Natural killer cell (primary cell): Measurements from ENCODE around the gene NSFL1C. TPM values are rescaled to one million over a fixed set of nuclear protein-coding genes. Genes with fewer than 3 reads are reported as not detected.

Source experiments
- ATAC-seq, 3 donors: fragments of 150-1000 bp in 2 of 3; fragments of 200-7000 bp in 1 of 3; cut with Tn5 transposase; 1 replicate in 1 of 3; 2 replicates in 2 of 3; pipeline ENCODE4 v1.10.0; 2021; ENCODE audit warnings: mild to moderate bottlenecking in 2 of 3, moderate library complexity in 2 of 3
- DNase-seq, 2 donors: peaks; one replicate each; pipeline versions ENCODE4 v3.0.0 to v3.0.0-alpha.2; 2013 to 2021; ENCODE audit warnings: mixed read lengths in 1 of 2
- H3K27ac ChIP-seq: one replicate; pipeline ENCODE4 v1.5.1; 2013; ENCODE audit warnings: mild to moderate bottlenecking, low read length
- H3K27me3 ChIP-seq: one replicate; pipeline ENCODE4 v1.6.1; 2013; ENCODE audit warnings: low read length; ENCODE audit not compliant: control insufficient read depth, insufficient read depth
- H3K36me3 ChIP-seq: one replicate; pipeline ENCODE4 v1.6.1; 2013; ENCODE audit warnings: low read length; ENCODE audit not compliant: control insufficient read depth, insufficient read depth
- H3K4me1 ChIP-seq: one replicate; pipeline ENCODE4 v1.6.1; 2013; ENCODE audit warnings: low read length; ENCODE audit not compliant: control insufficient read depth, insufficient read depth
- H3K4me3 ChIP-seq: one replicate; pipeline ENCODE4 v1.5.1; 2013; ENCODE audit warnings: low read length
- H3K9me3 ChIP-seq: one replicate; pipeline ENCODE4 v1.6.1; 2013; ENCODE audit warnings: low read length; ENCODE audit not compliant: control insufficient read depth, insufficient read depth
- H3K27ac Mint-ChIP-seq, 2 donors: one replicate each; pipeline ENCODE4 v1.8.0; 2022; ENCODE audit warnings: mild to moderate bottlenecking in 2 of 2, mixed read lengths in 2 of 2, moderate library complexity in 1 of 2
- H3K27me3 Mint-ChIP-seq, 2 donors: one replicate each; pipeline ENCODE4 v1.8.0; 2022; ENCODE audit warnings: low read depth in 2 of 2, mixed read lengths in 2 of 2
- H3K36me3 Mint-ChIP-seq: one replicate; pipeline ENCODE4 v1.8.0; 2022; ENCODE audit warnings: mixed read lengths
- H3K4me1 Mint-ChIP-seq, 2 donors: one replicate each; pipeline ENCODE4 v1.8.0; 2022; ENCODE audit warnings: mixed read lengths in 2 of 2
- H3K4me3 Mint-ChIP-seq: one replicate; pipeline ENCODE4 v1.8.0; 2022; ENCODE audit warnings: mild to moderate bottlenecking, moderate library complexity, mixed read lengths
- H3K9me3 Mint-ChIP-seq, 2 donors: one replicate each; pipeline ENCODE4 v1.8.0; 2022; ENCODE audit warnings: mixed read lengths in 2 of 2
- CTCF ChIP-seq: fragments of 200-600 bp; IDR thresholded peaks from one replicate; pipeline ENCODE4 v1.8.0; 2022; ENCODE audit warnings: antibody characterized with exemption
- WGBS: methylation state at CpG from one replicate; pipeline ENCODE4 v1.1.7; 2013; ENCODE audit warnings: missing lambda C conversion rate; ENCODE audit not compliant: insufficient coverage; 5-methylcytosine and 5-hydroxymethylcytosine counted together
- intact Hi-C: fragments of 100-400 bp; cut with micrococcal nuclease; formaldehyde crosslinking; loops from one replicate; pipeline ENCODE4 v1.14.2; 2022
- total RNA-seq, 4 donors: library from RNA; stranded (reverse); fragments of 120-200 nt in 1 of 4; gene quantifications; one replicate each; pipeline versions ENCODE4 v1.2.3 to v1.2.4, GENCODE V29; 2013 to 2022

The NSFL1C gene
- total RNA-seq, 3 donors from 2014 or later (not counting 1 experiment from before 2014, with no cell fraction given) = 53.9 to 69.0 (median 66.2) TPM

- no peaks in the 10 kb centered on the region for H3K36me3 Mint-ChIP-seq
- no peak for DNase-seq
- H3K27ac ChIP-seq = no peak overlapping the region
- H3K27me3 Mint-ChIP-seq = peaks cover 68 to 82% of the 10 kb centered on the region in 2 donors
- no peaks in the 10 kb centered on the region for H3K9me3 Mint-ChIP-seq
- no peak overlapping the region for H3K4me3 ChIP-seq
- H3K4me1 ChIP-seq = peaks cover 5% of the 10 kb centered on the region
- WGBS = 93% methylated on average over 3 of the region's 4 CpGs
- intact Hi-C loops = no loop called here
- TF ChIP-seq CTCF = no peak
- no peak for ATAC-seq
- H3K27ac Mint-ChIP-seq = no peak overlapping the region
- no peaks in the 10 kb centered on the region for H3K36me3 ChIP-seq
- peaks cover 39% of the 10 kb centered on the region for H3K27me3 ChIP-seq
- no peaks in the 10 kb centered on the region for H3K9me3 ChIP-seq
- H3K4me1 Mint-ChIP-seq = peaks cover under 1 to 5% of the 10 kb centered on the region in 2 donors
- H3K4me3 Mint-ChIP-seq = no peak overlapping the region
Observed at GRCh38 chr20:1429143-1429728, 37.4 kb downstream of the NSFL1C start.

- no peak overlapping the region for H3K27ac Mint-ChIP-seq
- H3K36me3 ChIP-seq = no peaks in the 10 kb centered on the region
- no peak overlapping the region for H3K4me3 Mint-ChIP-seq
- no peaks in the 10 kb centered on the region for H3K9me3 Mint-ChIP-seq
- peaks cover 0 to 4% of the 10 kb centered on the region in 2 donors for H3K4me1 Mint-ChIP-seq
- no peaks in the 10 kb centered on the region for H3K36me3 Mint-ChIP-seq
- DNase-seq = no peak
- intact Hi-C loops = no loop called here
- H3K27me3 ChIP-seq = peaks cover 31% of the 10 kb centered on the region
- TF ChIP-seq CTCF = no peak
- H3K27ac ChIP-seq = no peak overlapping the region
- WGBS = 86% methylated on average over 3 of the region's 3 CpGs
- no peak for ATAC-seq
- no peak overlapping the region for H3K4me3 ChIP-seq
- H3K4me1 ChIP-seq = no peaks in the 10 kb centered on the region
- H3K9me3 ChIP-seq = no peaks in the 10 kb centered on the region
- H3K27me3 Mint-ChIP-seq = peaks cover 68 to 83% of the 10 kb centered on the region in 2 donors
Observed at GRCh38 chr20:1427457-1428054, 39.1 kb downstream of the NSFL1C start.

- no peak overlapping the region for H3K27ac Mint-ChIP-seq
- intact Hi-C loops = no loop called here
- Histone ChIP-seq H3K4me1 (no peaks in the 10 kb centered on the region), H3K4me3 (no peak overlapping the region), H3K9me3 (no peaks in the 10 kb centered on the region), H3K27me3 (peaks cover 22% of the 10 kb centered on the region), H3K36me3 (no peaks in the 10 kb centered on the region), H3K27ac (no peak overlapping the region)
- peaks cover 0 to 4% of the 10 kb centered on the region in 2 donors for H3K4me1 Mint-ChIP-seq
- H3K4me3 Mint-ChIP-seq = no peak overlapping the region
- DNase-seq (no peak), ATAC-seq (no peak)
- 63% methylated on average over 4 of the region's 4 CpGs for WGBS
- no peaks in the 10 kb centered on the region for H3K36me3 Mint-ChIP-seq
- peaks cover 0 to 2% of the 10 kb centered on the region in 2 donors for H3K9me3 Mint-ChIP-seq
- peaks cover 65 to 79% of the 10 kb centered on the region in 2 donors for H3K27me3 Mint-ChIP-seq
- TF ChIP-seq CTCF = no peak
Observed at GRCh38 chr20:1426231-1426849, 40.3 kb downstream of the NSFL1C start.
